GM19372 (cell line): ENCODE data around the gene ARMH2.
"Not testable (repeated sequence)": the region's sequence is repeated elsewhere in the genome, so short reads cannot be mapped to it uniquely, and the experiment has no call there.

Experiments used
- ATAC-seq: cut with Tn5 transposase; IDR thresholded peaks from one replicate; pipeline ENCODE4 v1.9.1; 2021; ENCODE audit warnings: mild to moderate bottlenecking, low read depth, moderate library complexity; ENCODE audit not compliant: unreplicated experiment

ARMH2 gene

DNA sequence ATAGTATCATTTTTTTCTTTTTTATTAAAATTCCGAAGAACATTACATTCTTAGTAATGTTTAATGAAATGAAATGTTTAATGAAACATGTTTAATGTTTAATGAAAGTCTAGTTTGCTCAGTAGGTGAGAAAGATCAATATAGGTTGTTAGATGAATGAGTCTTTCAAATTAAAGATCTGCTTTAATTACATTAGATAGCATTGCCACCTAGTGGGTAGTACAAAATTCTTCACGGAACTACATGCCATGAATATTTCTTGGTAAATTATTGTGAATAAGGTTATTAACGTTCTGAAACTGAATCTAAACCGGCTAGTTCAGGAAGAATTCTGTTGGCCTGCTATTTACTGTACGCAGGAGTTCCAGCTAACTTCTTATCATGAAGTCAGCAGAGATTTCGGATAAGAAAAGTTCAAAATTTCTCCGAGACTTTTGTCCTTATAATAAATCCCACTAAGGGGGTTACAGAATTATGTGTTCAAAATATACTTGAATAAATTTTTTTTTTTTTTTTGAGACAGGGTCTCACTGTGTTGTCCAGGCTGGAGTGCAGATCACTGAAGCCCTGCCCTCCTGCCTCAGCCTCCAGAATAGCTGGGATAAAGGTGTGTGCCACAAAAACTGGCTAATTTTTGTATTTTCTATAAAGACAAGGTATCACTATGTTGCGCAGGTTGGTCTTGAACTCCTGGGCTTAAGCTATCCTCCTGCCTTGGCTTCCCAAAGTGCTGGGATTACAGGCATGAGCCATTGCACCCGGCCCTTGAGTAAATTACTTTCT is 31.8 kb downstream of the ARMH2 start:
- no peak for ATAC-seq

DNA sequence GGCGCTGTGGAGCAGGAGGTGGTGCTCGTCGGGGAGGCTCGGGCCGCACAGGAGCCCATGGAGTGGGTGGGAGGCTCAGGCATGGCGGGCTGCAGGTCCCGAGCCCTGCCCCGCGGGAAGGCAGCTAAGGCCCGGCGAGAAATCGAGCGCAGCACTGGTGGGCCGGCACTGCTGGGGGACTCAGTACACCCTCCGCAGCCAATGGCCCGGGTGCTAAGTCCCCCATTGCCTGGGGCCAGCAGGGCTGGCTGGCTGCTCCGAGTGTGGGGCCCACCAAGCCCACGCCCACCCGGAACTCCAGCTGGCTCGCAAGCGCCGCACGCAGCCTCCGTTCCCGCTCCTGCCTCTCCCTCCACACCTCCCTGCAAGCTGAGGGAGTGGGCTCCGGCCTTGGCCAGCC is 32.7 kb downstream of the ARMH2 start:
- ATAC-seq = not testable (repeated sequence)

DNA sequence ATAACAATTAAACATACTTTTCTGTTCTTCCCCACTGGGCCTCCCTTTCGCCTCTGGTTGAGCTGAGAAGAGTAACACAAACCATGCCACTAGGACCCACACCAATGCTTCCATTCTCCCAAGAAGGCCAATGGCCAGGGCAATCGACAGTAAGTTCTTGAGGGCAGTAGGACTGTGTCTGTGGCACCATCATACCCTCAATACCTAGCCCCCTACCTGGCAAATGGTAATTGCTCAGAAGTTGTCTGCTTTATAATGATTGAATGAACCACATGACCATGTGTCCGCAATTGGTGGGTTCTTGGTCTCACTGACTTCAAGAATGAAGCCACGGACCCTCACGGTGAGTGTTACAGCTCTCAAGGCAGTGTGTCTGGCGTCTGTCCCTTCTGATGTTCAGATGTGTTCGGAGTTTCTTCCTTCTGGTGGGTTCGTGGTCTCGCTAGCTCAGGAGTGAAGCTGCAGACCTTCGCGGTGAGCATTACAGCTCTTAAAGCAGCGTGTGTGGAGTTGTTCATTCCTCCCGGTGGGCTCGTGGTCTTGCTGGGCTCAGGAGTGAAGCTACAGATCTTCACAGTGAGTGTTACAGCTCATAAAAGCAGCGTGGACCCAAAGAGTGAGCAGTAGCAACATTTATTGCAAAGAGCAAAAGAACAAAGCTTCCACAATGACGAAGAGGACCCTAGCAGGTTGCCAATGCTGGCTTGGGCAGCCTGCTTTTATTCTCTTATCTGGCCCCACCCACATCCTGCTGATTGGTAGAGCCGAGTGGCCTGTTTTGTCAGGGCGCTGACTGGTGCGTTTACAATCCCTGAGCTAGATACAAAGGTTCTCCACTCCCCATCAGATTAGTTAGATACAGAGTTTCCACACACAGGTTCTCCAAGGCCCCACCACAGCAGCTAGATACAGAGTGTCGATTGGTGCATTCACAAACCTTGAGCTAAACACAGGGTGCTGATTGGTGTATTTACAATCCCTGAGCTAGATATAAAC is 33.6 kb downstream of the ARMH2 start:
- not testable (repeated sequence) for ATAC-seq

DNA sequence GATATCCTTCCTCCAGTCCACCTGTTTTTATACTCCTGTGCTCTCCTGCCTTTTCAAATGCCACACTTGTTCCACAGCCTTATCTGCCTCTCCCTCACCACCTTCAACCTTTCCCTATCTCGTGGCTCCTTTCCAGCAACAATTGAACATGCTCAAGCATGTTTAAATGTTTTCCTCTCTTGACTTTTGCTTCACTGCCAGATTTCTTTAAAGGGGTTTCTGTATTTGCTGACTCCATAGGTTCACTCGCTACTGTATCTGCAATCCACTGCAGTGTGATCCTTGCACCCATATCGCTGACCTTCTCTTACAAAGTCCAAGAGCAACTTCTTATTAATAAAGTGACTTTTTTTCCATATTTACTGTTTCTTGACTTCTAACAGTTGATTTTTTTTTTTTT is 35.1 kb downstream of the ARMH2 start:
- ATAC-seq = no peak

DNA sequence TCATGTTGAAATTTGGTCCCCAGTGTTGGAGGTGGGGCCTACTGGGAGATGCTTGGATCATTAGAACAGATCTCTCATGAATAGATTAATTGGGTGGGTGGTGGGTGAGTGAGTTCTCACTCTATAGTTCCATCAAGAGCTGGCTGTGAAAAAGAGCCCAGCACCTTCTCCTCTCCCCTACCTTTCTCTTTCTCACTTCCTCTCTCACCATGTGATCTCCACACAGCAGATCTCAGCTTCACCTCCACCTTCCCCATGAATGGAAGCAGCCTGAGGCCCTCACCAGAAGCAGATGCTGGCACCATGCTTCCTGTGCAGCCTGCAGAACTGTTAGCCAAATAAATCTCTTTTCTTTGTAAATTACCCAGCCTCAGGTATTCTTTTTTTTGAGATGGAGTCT is 36.9 kb downstream of the ARMH2 start:
- no peak for ATAC-seq

DNA sequence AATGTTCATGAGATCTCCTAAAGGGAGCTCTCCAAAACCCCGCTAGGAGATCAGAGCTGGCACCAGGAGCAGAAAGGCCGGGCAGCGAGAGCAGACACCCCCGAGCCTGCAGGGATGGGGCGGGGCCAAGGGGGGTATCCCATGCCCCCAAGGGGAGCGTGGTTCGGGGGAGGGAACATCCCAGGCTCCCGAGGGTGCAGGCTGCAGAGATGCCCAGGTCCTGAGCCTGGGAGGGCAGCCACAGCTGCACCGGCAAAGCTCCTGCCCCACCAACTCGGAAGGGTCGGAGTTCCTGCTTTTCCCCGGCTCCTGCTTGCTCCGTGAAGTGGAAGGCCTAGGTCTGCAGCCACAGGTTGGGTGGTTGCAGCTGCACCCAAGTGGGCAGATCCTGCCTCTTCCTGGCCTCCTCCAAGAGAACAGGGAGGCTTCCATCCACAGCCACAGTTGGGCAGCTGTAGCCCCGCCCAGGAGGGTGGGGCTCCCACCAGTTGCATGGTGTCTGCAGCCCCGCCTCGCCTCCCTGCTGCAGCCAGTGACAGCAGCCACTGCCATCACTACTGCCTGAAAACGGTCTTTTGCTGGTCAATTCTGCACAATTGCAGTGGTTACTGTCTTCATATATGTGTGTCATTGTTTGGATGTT is 37.4 kb downstream of the ARMH2 start:
- no peak for ATAC-seq

DNA sequence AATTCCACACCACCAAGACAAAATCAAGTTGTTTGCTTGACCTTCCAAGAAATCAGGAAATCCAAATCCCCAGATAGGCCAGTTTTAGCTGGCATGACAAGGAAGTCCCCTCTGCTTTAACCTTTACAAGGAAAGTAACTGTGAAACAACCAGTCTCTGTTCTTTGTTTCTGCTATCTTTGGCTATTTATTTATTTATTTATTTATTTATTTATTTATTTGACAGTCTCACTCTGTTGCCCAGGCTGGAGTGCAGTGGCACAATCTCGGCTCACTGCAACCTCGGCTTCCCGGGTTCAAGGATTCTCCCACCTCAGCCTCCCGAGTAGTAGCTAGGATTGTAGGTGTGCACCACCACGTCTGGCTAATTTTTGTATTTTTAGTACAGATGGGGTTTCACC is 38.5 kb downstream of the ARMH2 start:
- ATAC-seq = no peak

DNA sequence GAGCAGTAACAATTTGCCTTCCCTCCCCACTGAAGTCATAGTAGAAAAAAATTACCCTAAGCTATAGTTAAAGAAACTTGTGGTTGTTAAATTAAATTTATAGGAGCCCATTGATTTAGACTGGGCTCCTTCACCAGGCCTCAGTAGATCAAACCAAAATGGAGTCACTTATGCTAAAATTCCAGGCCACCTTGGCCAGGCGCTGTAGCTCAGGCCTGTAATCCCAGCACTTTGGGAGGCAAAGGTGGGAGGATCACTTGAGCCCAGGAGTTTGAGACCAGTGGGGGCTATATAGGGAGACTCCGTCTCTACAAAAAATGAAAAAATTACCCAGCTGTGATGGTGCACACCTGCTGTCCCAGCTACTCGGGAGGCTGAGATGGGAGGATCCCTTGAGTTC is 39.0 kb downstream of the ARMH2 start:
- no peak for ATAC-seq

DNA sequence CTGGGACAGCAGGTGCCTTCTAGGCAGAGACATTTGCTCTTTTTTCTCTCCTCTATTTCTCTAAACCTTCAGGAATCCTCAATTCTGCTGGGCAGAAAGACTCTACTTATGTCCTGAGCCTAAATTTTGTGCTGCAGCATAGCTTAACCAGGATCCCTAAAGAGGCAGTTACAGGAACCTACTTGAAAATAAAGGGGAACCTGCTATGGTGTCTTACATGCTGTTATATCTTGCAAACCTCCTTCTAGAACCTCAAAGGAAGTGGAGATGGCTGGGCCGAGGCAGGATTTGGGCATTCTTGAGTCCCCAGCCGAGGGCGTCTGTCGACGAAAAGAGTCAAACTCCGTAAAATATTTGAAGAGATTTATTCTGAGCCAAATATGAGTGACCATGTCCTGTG is 41.1 kb downstream of the ARMH2 start:
- no peak for ATAC-seq

DNA sequence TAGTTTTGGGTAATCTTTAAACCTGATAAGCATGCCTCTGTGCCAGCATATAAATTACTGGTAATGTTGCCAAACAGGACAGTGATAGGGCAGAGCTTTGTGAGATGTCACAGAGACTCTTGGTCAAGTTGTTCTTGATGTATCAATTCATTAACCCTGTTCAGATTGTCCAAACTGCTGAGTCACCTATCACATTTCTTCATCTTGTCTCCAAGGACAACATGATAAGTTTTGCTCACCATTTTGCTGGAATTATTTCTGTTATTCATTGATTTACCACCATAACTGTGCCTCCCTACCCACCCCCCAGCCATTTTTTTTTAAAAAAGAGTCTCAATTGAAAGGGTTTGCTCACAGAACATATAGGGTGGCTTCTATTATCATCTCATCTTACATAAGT is 43.4 kb downstream of the ARMH2 start:
- ATAC-seq = no peak

DNA sequence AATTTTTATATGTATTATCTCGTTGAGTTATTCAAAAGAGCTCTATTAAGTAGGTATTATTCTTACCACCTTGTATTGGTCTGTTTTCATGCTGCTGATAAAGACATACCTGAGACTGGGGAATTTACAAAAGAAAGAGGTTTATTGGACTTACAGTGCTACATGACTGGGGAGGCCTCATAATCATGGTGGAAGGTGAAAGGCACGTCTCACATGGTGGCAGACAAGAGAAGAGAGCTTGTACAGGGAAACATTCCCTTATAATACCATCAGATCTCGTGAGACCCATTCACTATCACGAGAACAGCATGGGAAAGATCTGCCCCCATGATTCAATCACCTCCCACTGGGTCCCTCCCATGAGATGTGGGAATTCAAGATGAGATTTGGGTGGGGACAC is 44.3 kb downstream of the ARMH2 start:
- not testable (repeated sequence) for ATAC-seq

DNA sequence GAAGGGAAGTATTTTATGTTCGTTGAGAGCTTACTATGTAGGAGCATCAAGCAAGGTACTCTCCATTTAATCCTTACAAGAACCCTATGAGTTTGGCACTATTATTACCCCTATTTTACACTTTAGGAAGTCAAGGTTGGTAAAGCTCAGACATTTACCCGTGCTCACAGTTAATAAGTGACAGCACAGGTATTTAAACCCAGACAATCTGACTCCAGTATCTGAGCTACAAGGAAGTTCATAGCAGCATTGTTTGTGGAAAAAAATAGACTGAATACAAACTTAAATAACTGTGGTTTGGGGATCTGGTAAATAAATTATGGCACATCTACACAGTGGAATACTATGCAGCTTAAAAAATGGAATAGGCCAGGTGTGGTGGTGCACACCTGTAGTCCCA is 45.2 kb downstream of the ARMH2 start:
- no peak for ATAC-seq

DNA sequence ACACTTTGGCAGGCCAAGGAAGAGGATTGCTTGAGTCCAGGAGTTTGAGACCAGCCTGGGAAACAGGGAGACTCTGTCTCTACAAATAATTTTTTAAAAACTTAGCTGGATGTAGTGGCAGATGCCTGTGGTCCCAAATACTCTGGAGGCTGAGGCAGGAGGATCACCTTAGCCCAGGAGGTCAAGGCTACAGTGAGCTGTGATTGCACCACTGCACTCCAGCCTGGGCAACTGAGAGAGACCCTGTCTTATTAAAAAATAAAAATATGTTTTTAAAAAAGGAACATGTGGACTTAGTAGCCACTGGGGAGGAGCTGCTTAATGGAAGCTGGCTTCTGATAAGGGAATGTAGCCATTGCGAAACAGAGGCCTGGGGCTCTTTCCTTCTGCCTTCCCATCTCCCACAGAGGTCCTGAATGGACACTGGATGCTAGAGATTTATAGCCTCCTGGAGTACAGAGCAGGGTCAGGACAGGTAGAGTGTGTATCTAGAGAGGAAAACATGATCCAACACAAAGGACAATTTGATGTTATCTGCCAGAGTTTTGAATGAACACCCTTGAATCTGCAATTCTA is 45.7 kb downstream of the ARMH2 start:
- no peak for ATAC-seq

DNA sequence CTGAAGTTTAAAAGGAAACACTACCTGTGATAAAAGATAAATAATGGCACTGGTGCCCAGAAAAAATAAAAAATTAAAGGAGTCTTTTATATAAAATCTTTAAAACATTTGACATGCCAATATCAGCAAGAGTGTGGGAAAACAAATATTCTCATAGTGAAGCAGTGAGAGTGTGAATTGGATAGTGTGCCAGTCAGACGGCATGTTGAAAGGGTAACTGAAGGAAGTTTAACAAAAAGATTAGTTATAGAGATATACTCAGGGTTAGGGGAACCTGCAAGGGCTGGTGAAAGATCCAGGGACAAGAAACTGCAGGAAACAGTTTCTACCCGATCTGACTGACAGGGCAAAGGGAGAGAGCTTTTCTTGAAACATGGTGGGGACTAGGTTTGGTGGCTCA is 46.2 kb downstream of the ARMH2 start:
- no peak for ATAC-seq

DNA sequence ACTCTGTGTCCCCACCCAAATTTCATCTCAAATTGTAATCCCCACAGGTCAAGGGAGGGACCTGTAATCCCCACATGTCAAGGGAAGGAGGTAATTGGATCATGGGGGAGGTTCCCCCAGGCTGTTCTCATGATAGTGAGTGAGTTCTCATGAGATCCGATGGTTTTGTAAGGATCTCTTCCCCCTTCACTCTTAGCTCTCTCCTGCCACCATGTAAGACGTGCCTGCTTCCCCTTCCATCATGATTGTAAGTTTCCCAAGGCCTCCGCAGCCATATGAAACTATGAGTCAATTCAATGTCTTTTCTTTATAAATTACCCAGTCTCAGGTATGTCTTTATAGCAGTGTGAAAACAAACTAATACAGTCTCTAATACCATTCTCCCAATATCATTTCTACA is 47.8 kb downstream of the ARMH2 start:
- not testable (repeated sequence) for ATAC-seq

DNA sequence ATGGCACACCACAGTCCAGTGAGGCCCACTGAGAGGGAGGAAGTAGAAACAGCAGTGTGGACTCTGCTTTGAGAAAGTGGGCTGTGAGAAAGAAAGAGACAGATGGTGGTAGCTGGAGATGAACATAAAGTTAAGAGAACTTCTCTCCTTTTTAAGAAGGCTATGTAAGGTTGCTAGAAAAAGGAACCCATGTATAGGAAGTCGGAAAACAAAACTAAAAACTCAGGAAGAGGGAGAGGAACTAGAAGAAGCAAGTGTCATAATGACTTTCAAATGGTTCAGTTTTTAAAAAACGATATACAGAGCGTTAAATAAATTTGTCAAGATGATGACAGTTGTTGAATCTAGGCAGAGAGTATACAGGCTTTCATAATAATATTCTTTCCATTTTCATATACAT is 49.4 kb downstream of the ARMH2 start:
- ATAC-seq = no peak
